Activated CD4-positive, alpha-beta T cell treated with anti-CD3 and anti-CD28 coated beads, Interleukin-2, amount 50 U/mL, for 16 hours (primary cell): ENCODE results near the gene PLOD1.
"Not testable (repeated sequence)": the region's sequence is repeated elsewhere in the genome, so short reads cannot be mapped to it uniquely, and the experiment has no call there.

Source experiments
- DNase-seq: peaks from one replicate; pipeline ENCODE4 v3.0.0-alpha.2; 2020

Gene PLOD1

GRCh38 chr1:11913291-11913690, 21.2 kb upstream of the PLOD1 start:
- no peak for DNase-seq

- no peak for DNase-seq
Observed at GRCh38 chr1:11914024-11914423, 20.5 kb upstream of the PLOD1 start.

DNA sequence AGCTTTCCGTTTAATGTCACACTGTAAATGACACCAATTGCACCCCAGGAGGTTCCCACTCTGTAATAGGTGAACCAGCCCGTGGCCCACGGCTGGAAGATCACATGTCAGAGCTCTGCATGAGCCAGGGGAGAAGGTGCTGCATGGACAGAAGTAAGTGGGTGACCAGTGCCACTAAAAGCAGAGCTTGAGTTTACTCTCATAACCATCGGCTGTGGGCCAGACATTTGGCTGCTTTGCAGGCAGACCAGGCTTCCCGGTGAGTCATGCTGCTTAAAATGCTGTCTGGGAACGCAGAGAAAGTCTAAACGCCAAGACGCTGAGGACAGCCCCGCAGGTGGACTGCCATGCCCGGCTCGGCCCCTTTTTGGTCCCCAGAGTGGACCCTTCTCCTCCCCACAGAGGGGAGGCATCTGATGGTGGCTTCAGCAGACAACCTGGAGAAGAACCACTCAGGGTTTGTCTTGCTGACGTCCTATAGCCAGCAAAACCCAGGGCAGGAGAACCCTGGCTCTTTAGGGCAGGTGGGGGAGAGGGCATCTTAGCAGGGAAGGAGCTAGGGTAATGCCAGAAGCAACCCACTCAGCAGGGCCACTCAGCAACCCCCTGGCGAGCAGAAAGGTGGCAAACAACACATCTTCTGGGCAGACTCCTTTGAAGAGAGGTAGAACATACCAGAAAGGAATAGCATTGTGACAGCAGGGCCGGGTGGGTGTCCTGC, 15.6 kb upstream of the PLOD1 start:
- DNase-seq, result no peak

- no peak for DNase-seq
Observed at GRCh38 chr1:11919621-11920020, 14.9 kb upstream of the PLOD1 start.

- DNase-seq, result no peak
Observed at GRCh38 chr1:11920239-11920903, 14.1 kb upstream of the PLOD1 start.

DNA sequence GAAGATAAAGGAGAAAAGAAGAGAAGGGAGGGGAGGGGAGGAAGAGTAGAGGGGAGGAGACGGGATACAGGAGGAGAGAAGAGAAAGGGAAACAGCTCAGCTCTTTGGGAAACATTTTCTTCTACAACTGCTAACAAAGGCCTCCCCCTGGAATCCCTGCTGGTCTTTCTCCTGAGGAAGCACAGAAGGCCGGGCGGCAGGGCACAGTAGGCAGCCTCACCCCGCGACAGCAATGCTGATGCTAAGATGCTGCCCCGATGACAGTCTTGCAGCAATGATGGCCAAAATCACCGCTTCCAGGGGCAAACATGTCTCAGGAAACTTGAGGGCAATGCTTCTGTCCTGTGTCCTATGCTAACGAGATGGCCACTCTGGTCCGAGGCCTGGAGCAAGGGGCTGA, 13.5 kb upstream of the PLOD1 start:
- no peak for DNase-seq

GRCh38 chr1:11923069-11923826, 11.3 kb upstream of the PLOD1 start:
- DNase-seq, result no peak

GRCh38 chr1:11923827-11924113, 10.7 kb upstream of the PLOD1 start:
- DNase-seq, result no peak

DNA sequence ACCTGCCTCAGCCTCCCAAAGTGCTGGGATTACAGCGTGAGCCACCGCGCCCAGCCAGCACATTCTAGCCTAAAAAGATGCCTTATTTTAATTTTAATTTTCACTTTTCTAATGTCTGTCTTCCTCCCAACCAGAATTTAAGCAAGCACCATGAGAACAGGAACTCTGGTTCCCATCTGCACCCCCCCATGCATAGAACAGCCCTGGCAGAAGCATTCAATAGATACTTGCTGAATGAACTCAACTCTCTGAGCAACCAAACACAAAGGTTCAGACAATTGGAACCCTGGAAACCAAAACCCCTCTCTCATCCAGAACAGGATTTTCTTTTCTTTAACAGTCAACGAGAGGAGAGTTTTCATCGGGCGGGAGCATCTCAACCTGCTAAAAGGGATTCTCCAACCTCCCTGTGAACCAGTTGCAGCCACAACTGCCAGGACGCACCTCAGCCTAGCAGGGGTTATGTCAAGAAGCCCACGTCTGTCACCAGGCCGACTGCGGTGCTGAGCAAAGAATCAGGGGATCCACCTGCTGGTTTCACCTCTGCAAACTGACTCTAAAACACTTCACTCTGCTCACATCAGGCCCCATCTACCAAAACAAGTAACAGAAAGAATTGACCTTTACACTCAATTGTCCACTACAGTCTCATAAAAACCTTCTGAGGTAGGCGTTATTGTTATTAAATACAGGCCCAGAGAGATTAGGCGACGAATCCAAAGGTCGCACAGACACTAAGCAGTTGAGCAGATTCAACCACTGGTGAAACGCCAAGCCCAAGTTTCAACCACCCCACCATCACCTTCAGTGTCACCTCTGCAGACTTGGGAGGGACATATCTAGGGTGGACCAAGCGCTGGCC, 10.0 kb upstream of the PLOD1 start:
- no peak for DNase-seq

DNA sequence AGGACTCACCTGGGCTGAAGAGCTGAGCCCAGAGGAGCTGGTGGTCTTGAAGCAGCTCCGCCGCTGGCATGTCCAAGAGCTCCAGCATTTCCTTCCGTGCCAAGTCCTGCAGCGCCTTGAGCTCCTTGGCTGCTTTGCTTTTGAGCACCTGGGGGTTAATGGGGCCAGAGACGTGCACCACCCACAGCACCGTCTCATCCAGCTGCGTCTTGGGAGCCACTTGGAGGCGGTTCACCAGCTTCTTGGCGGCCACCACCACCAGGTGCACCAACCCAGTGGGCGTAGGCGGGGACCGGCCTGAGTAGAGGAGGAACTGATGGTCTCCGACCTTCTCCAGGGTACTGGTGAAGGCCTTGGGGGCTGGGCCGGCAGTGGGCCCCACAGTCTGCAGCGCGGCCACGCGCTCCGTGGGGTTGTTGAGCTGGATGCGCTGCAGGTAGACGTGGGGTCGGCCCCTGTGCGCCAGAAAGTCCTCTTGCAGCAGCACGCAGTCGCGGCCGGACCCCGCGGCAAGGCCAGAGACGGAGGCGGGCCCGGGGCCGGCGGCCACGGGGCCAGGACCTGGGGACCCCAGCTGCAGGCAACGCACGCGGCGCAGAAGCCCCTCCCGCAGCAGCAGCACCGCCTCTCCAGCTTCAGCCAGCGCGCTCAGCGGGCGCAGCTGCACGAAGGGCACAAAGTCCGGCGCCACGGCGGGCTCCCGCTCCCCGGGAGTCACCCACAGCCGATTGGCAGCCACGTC, 9.2 kb upstream of the PLOD1 start:
- not testable (repeated sequence) for DNase-seq

- DNase-seq, result no peak
Observed at GRCh38 chr1:11925938-11926292, 8.6 kb upstream of the PLOD1 start.

DNA sequence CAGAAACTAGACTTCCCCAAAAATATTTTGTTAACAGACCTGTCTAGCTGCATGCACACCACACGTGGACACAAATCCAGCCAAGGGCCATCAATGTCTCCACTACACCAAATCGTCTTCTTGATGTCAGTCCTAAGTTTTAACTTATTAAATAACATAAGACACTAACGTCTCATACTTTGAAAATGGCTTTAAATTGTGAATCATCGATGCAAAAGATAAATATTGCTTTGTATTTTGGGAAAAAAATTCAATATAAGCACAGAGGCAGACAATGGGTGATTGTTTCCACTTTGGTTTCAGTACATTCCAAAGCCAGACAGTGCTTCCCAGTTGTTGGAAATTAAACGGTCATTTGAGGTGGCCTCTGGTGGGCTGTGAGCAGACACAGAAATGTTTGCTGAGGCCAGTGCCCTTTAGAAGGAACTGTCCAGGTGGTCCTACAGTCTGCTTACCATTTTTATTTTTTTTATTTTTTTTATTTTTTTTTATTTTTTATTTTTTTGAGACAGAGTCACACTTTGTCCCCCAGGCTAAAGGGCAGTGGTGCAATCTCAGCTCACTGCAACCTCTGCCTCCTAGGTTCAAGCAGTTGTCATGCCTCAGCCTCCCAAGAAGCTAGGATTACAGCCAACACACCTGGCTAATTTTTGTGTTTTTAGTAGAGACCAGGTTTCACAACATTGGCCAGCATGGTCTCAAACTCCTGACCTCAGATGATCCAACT, 6.5 kb upstream of the PLOD1 start:
- no peak for DNase-seq

- no peak for DNase-seq
Observed at GRCh38 chr1:11929849-11930248, 4.7 kb upstream of the PLOD1 start.

- DNase-seq, result no peak
Observed at GRCh38 chr1:11930571-11931445, 3.7 kb upstream of the PLOD1 start.

DNA sequence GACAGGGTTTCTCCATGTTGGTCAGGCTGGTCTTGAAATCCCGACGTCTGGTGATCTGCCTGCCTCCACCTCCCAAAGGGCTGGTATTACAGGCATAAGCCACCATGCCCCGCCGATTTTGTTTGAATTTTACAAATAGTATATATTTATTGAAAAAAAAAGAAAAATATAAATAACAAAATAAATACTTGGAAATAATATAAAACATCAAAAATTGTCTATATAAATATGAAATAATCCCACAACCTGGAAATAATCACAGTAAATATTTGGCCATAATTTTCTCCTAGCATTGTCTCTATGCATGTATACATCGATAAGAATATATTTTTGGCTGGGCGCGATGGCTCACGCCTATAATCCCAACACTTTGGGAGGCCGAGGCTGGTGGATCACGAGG, 2.7 kb upstream of the PLOD1 start:
- no peak for DNase-seq

DNA sequence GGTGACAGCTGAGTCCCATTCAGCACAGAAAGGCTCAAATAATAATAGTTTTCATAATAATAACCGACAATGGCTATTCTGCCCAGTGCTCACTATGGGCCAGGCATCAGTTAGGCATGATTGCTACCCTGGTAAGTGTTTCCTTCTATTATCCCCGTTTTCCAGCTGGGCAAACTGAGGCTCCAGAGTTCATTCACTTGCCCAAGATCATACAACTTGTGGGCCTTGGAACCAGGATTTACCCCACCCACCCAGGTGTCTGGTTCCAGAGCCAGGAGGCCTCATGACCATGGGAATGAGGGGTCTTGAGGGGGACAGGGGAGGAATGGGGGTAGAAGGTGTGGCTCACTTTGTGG, 518 bp downstream of the PLOD1 start:
- DNase-seq, result no peak

- not testable (repeated sequence) for DNase-seq
Observed at GRCh38 chr1:11935733-11936132, 1.2 kb downstream of the PLOD1 start.

DNA sequence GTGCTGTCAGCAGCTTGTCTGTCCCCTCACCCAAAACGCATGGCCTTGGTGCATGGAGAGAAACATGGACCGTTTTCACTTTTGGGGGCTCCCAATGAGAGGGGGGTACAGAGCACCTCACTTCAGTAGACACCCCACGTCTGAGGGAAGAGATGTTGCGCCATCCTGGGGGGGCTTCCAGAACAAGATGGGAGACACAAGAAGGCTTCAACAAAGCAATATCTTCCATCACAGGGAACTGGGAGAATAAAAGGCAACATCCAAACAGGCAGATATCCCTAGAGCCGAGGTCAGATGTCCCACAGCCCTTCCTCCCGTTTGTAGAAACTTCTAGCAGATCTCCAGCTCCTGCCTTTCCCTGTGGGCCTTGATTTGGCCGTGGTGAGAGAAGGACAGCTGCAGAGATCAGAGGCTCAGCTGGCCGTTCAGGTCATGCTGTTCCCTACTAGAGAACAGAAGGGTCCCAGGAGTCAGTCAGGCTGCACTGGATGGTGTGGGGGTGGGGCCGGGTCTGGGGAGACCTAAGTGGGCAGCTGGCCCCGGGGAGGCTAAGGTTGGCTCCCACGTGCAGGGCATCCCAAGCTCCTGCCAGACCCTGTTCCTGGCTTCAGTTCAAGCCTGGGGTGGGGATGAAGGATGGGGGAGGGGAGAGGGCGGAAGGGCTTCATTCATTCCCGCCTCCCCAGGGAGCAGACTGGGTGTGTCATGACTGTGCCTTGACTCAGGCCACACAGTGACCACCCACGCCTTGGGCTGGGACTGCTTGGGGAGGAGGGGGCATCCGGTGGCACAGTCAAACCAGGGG, 4.4 kb downstream of the PLOD1 start:
- no peak for DNase-seq

DNA sequence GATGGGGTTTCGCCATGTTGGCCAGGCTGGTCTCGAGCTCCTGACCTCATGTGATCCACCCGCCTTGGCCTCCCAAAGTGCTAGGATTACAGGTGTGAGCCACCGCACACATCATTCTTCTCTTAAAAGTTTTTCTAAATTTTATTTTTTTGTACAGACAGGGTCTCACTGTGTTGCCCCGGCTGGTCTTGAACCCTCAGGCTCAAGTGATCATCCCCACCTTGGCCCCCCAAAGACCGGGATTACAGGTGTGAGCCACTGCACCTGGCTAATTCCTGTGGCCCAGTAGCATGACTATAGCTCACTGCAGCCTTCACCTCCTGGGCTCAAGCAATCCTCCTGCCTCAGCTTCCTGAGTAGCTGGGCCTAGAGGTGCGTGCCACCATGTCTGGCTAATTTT, 5.3 kb downstream of the PLOD1 start:
- not testable (repeated sequence) for DNase-seq

DNA sequence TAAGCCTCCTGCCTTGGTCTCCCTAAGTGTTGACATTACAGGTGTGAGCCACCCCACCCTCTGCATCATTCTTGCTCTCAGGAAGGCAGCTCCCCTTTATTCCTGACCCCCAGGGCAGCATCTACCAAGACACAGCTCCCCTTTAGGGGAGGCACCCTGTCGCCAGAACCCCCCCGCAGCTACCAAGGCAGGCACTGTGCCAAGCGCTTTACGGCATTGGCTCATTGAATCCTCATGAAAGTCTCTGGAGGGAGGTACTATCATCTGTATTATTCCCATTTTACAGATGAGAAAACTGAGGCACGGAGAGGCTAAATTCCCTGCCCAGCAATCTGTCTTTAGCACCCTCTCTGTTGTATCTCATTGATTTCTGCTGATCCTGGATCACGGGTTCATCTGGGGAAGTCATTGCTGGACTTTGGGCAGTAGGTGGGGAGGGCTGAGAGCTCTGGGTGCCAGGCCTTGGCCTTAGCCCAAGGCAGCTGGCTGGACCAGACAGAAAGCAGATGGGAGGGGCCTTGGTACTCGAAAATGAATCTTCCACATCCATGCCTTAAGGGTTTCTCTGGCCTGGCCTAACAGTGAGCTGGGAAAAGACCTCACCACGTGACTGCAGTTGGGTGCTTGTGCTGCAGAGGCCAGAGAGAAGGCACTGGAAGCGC, 5.9 kb downstream of the PLOD1 start:
- no peak for DNase-seq
